Right cardiac atrium (tissue), 5 donors: Measurements from ENCODE around the gene FLT3. TPM values are rescaled to one million over a fixed set of nuclear protein-coding genes. Genes with fewer than 3 reads are reported as not detected.
"Not testable (repeated sequence)": the region's sequence is repeated elsewhere in the genome, so short reads cannot be mapped to it uniquely, and the experiment has no call there.

Experiments used
- ATAC-seq, 2 donors: fragments of 200-7000 bp; cut with Tn5 transposase; one replicate each; pipeline versions ENCODE4 v1.8.0 to v1.9.1; 2020; ENCODE audit warnings: moderate library complexity in 2 of 2, mild to moderate bottlenecking in 1 of 2
- DNase-seq, 3 donors: peaks; one replicate each; pipeline ENCODE4 v3.0.0-alpha.2; 2020
- H3K27ac ChIP-seq: one replicate; pipeline ENCODE4 v1.5.1; 2013; ENCODE audit warnings: mild to moderate bottlenecking, low read length, control low read depth, moderate library complexity
- H3K27me3 ChIP-seq: one replicate; pipeline ENCODE4 v1.6.1; 2013; ENCODE audit not compliant: control insufficient read depth, insufficient read depth
- H3K4me1 ChIP-seq: one replicate; pipeline ENCODE4 v1.6.1; 2013; ENCODE audit warnings: low read length; ENCODE audit not compliant: control insufficient read depth, insufficient read depth
- H3K4me3 ChIP-seq: one replicate; pipeline ENCODE4 v1.5.1; 2013; ENCODE audit warnings: low read length, control low read depth
- H3K9me3 ChIP-seq: one replicate; pipeline ENCODE4 v1.6.1; 2013; ENCODE audit warnings: low read length; ENCODE audit not compliant: control insufficient read depth
- WGBS: extraction: QIAGEN DNeasy Blood & Tissue Kit; methylation state at CpG from one replicate; pipeline ENCODE4 v1.1.7; 2013; 5-methylcytosine and 5-hydroxymethylcytosine counted together
- intact Hi-C, 4 donors: fragments of 100-400 bp; cut with DNase I; formaldehyde crosslinking; loops; one replicate each; pipeline versions ENCODE4 v1.11.0 to v1.14.0; 2022 to 2023
- polyA plus RNA-seq: library from polyadenylated mRNA; stranded (reverse); fragments of 200-250 nt; gene quantifications from one replicate; pipeline ENCODE4 v1.2.3, GENCODE V29; 2013
- total RNA-seq, 4 donors: library from RNA; stranded (reverse); fragmentation: NEBNext Ultra II Directional; extraction: Animal tissue kit (Norgen Biotek cat#: 25700); gene quantifications; one replicate each; pipeline ENCODE4 v1.2.1, GENCODE V29; 2021
- donor health status: healthy with polysubstance abuse.
- donor health status: DM: no; HTN: yes; CAD: no.
- donor health status: DM: no; HTN: no; CAD: no.
- donor health status: DM: no; HTN: yes; CAD: no; lungs with severe emphysema.
- donor health status: DM: yes; HTN: yes; CAD: no.

FLT3 gene
- total and polyA plus RNA-seq, 5 donors, result 0.09 to 0.37 (median 0.12) TPM; not detected in 1

- H3K27me3 ChIP-seq, result no peaks in the 10 kb centered on the region
- WGBS, result 54% methylated on average over 3 of the region's 3 CpGs
- intact Hi-C loops, result no loop called here
- DNase-seq (no peak), ATAC-seq (no peak)
- H3K27ac ChIP-seq, result no peak overlapping the region
- no peak overlapping the region for H3K4me3 ChIP-seq
- H3K9me3 ChIP-seq, result peaks cover 1% of the 10 kb centered on the region
- H3K4me1 ChIP-seq, result no peaks in the 10 kb centered on the region
Observed at GRCh38 chr13:28097503-28097902, 2.9 kb downstream of the FLT3 start.

GRCh38 chr13:28094306-28094705 is 6.1 kb downstream of the FLT3 start:
- Histone ChIP-seq H3K4me3 (no peak overlapping the region), H3K27ac (no peak overlapping the region), H3K9me3 (peaks cover 1% of the 10 kb centered on the region), H3K4me1 (no peaks in the 10 kb centered on the region), H3K27me3 (no peaks in the 10 kb centered on the region)
- DNase-seq (no peak), ATAC-seq (no peak)
- WGBS, result 54% methylated on average over 4 of the region's 4 CpGs
- intact Hi-C loops, result no loop called here

DNA sequence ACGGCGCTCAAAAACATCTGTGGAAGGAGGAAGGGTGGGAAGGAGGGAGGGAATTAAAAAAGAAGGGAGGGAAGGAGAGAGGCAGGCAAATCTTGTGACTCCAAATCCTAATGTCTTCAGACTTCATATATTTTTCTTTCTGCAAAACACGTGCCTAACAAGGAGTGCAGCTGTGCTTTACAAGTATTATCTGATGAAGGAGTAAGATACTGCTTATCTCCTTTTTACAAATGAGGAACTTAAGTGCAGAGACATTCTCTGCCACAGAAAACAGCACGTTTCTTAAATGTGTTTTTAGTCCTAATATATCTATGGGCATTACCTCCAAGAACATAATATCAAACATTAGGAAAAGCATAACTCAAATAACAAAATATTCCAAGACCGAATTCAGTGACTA is 6.5 kb downstream of the FLT3 start:
- H3K4me1 ChIP-seq, result no peaks in the 10 kb centered on the region
- ATAC-seq, result no peak
- intact Hi-C loops, result no loop called here
- no peak overlapping the region for H3K27ac ChIP-seq
- 36% methylated on average over 5 of the region's 5 CpGs for WGBS
- no peak overlapping the region for H3K4me3 ChIP-seq
- DNase-seq, result no peak
- H3K27me3 ChIP-seq, result no peaks in the 10 kb centered on the region
- peaks cover 1% of the 10 kb centered on the region for H3K9me3 ChIP-seq

DNA sequence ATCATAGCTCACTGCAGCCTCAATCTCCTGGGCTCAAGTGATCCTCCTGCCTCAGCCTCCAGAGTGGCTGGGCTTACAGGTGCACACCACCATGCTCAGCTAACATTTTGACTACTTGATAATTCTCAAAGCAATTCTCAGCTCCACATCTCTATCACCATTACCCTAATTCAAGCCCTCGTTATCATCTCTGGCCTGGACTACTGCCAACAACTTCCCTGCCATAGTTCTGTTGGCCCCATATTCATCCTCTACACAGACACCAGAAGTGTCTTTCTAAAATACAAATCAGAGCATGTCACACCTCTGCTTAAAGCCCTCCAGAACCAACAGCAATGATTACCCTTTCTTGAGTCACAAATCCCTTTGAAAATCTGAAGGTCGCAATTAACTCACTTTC is 7.9 kb downstream of the FLT3 start:
- 38% methylated on average over 2 of the region's 2 CpGs for WGBS
- H3K9me3 ChIP-seq, result no peaks in the 10 kb centered on the region
- H3K4me3 ChIP-seq, result no peak overlapping the region
- DNase-seq (no peak), ATAC-seq (no peak)
- H3K27ac ChIP-seq, result no peak overlapping the region
- H3K27me3 ChIP-seq, result no peaks in the 10 kb centered on the region
- intact Hi-C loops, result no loop called here
- no peaks in the 10 kb centered on the region for H3K4me1 ChIP-seq

- ATAC-seq (no peak), DNase-seq (no peak)
- H3K27me3 ChIP-seq, result no peaks in the 10 kb centered on the region
- H3K27ac ChIP-seq, result no peak overlapping the region
- no peaks in the 10 kb centered on the region for H3K4me1 ChIP-seq
- WGBS, result 63% methylated on average over 1 of the region's 1 CpG
- no peaks in the 10 kb centered on the region for H3K9me3 ChIP-seq
- H3K4me3 ChIP-seq, result no peak overlapping the region
- intact Hi-C loops, result no loop called here
Observed at GRCh38 chr13:28089065-28089464, 11.3 kb downstream of the FLT3 start.

DNA sequence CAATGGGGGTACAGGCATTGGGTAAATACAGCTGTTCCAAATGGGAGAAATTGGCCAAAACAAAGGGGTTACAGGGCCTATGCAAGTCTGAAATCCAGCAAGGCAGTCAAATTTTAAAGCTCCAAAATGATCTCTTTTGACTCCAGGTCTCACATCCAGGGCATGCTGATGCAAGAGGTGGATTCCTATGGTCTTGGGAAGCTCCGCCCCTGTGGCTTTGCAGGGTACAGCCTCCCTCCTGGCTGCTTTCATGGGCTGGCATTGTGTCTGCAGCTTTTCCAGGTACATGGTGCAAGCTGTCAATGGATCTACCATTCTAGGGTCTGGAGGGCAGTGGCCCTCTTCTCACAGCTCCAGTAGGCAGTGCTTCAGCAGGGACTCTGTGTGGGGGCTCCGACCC is 22.6 kb downstream of the FLT3 start:
- 90% methylated on average over 2 of the region's 2 CpGs for WGBS
- H3K4me1 ChIP-seq, DNase-seq, H3K9me3 ChIP-seq, ATAC-seq, H3K27me3 ChIP-seq, H3K4me3 ChIP-seq, intact Hi-C loops, H3K27ac ChIP-seq: not testable (repeated sequence)

DNA sequence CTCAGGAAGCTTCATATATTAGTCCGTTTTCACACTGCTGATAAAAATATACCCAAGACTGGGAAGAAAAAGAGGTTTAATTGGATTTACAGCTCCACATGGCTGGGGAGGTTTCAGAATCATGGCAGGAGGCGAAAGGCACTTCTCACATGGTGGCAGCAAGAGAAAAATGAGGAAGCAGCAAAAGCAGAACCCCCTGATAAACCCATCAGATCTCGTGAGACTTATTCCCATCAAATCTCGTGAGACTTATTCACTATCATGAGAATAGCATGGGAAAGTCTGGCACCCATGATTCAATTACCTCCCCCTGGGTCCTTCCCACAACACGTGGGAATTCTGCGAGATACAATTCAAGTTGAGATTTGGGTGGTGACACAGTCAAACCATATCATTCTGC is 23.1 kb downstream of the FLT3 start:
- DNase-seq, result no peak
- no peaks in the 10 kb centered on the region for H3K4me1 ChIP-seq
- no peak for ATAC-seq
- H3K4me3 ChIP-seq, result no peak overlapping the region
- no peak overlapping the region for H3K27ac ChIP-seq
- no peaks in the 10 kb centered on the region for H3K9me3 ChIP-seq
- 61% methylated on average over 6 of the region's 6 CpGs for WGBS
- intact Hi-C loops, result no loop called here
- no peaks in the 10 kb centered on the region for H3K27me3 ChIP-seq

GRCh38 chr13:28071424-28071823 is 29.0 kb downstream of the FLT3 start:
- no peaks in the 10 kb centered on the region for H3K9me3 ChIP-seq
- ATAC-seq, result no peak
- intact Hi-C loops, result no loop called here
- H3K4me1 ChIP-seq, result no peaks in the 10 kb centered on the region
- 82% methylated on average over 4 of the region's 4 CpGs for WGBS
- no peak overlapping the region for H3K27ac ChIP-seq
- no peak overlapping the region for H3K4me3 ChIP-seq
- no peak for DNase-seq
- H3K27me3 ChIP-seq, result no peaks in the 10 kb centered on the region

DNA sequence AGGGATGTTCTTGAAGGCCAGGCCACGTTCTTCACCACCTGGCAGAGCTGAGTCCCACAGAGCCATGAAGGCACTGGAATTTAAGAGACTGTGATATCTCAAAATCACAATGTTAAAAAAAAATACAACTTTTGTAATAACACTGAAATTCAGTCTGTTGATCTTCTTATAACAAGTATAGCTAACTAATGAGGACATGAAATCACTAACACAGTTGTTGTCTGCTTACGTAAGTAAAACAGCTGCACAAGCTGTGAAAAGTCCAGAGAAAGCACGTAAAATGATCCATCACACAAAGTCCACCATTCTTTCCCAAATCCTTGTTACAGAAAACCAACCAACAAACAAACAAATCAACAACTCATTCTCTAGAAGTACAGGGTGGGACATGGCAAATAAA is 32.9 kb downstream of the FLT3 start:
- 87% methylated on average over 3 of the region's 3 CpGs for WGBS
- Histone ChIP-seq H3K9me3 (no peaks in the 10 kb centered on the region), H3K27me3 (no peaks in the 10 kb centered on the region), H3K27ac (no peak overlapping the region), H3K4me3 (no peak overlapping the region), H3K4me1 (no peaks in the 10 kb centered on the region)
- no peak for ATAC-seq
- intact Hi-C loops, result no loop called here
- DNase-seq, result no peak

GRCh38 chr13:28058866-28059613 is 41.3 kb downstream of the FLT3 start:
- Histone ChIP-seq H3K27me3 (no peaks in the 10 kb centered on the region), H3K9me3 (no peaks in the 10 kb centered on the region), H3K4me3 (no peak overlapping the region), H3K4me1 (no peaks in the 10 kb centered on the region), H3K27ac (no peak overlapping the region)
- DNase-seq, result peak in 2 of 3 donors; percentile 13 to 52
- 69% methylated on average over 13 of the region's 13 CpGs for WGBS
- intact Hi-C loops, result no loop called here
- no peak for ATAC-seq

DNA sequence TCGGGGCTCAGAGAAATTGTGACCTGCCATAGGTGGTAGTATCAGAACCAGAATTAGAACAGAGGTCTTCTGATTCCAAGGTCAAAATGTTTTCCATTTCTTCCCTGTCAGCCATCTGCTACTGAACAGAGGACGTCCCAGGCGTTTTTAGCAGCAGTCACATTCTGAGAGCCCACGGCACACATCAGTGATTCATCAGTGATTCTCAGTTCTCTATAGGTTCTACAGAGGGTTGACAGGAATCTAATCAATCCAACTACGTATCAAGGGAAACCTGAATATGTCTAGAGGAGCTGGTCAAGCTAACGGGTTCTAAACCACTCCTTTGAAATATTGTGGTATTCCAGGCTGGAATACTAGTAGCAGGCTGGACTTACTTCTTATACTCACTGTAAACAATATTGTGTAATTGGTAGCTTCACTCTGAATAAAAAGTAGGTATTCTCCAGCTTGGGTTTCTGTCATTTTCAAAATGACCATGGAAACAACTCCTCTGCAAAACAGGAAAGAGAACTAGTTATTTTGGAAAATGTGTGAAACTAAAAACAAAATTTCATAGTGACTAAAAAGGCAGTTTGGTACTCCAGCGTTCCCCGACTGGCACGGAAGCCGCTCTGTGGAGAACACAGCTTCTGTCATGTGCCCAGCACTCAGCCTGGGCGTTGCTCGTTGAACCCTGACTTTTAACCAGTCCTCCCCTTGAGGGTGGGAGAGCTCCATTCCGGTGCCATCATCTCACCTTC is 43.2 kb downstream of the FLT3 start:
- intact Hi-C loops, result no loop called here
- Histone ChIP-seq H3K27me3 (no peaks in the 10 kb centered on the region), H3K9me3 (no peaks in the 10 kb centered on the region), H3K4me1 (no peaks in the 10 kb centered on the region), H3K4me3 (no peak overlapping the region), H3K27ac (no peak overlapping the region)
- no peak for DNase-seq
- WGBS, result 83% methylated on average over 13 of the region's 13 CpGs
- no peak for ATAC-seq
